K562 (cell line): ENCODE measurements around the gene LRRC57. TPM values are rescaled to one million over a fixed set of nuclear protein-coding genes. Genes with fewer than 3 reads are reported as not detected.
A peak's percentile ranks its signal among the peaks of the same experiment; 100 is the strongest.

Source experiments
- ARID1B ChIP-seq: fragments of 450-650 bp; IDR thresholded peaks from 2 replicates; pipeline ENCODE4 v1.6.1; 2016; ENCODE audit warnings: antibody characterized with exemption, mild to moderate bottlenecking, inconsistent platforms
- ARID3B ChIP-seq: fragments of 250-450 bp; sonication (Bioruptor Pico); IDR thresholded peaks from 2 replicates; pipeline ENCODE4 v1.4.0; 2020; ENCODE audit warnings: borderline replicate concordance
- BDP1 ChIP-seq: IDR thresholded peaks from 3 replicates; pipeline ENCODE4 v1.6.1; 2011; ENCODE audit not compliant: insufficient read length, insufficient read depth
- CBFA2T2 ChIP-seq: fragments of 450-650 bp; conservative IDR thresholded peaks from 2 replicates; pipeline ENCODE4 v1.6.1; 2017; ENCODE audit warnings: mild to moderate bottlenecking
- CBX8 ChIP-seq: fragments of 200-600 bp; sonication (generic); IDR thresholded peaks from 2 replicates; pipeline ENCODE4 v1.6.1; 2012; ENCODE audit warnings: borderline replicate concordance, mixed run types, low read depth, mild to moderate bottlenecking, moderate library complexity, mixed read lengths, low read length, control low read depth, inconsistent platforms; ENCODE audit not compliant: poor library complexity, severe bottlenecking; ENCODE audit errors: extremely low read depth
- CHD4 ChIP-seq: fragments of 200-600 bp; sonication (generic); IDR thresholded peaks from 3 replicates; pipeline ENCODE4 v1.6.1; 2012; ENCODE audit warnings: low read depth, mild to moderate bottlenecking, mixed read lengths, low read length, inconsistent platforms; ENCODE audit not compliant: insufficient read depth, insufficient replicate concordance, poor library complexity, severe bottlenecking
- EP300 ChIP-seq: IDR thresholded peaks from 2 replicates; pipeline ENCODE4 v1.6.1; 2012; ENCODE audit warnings: low read length, improper control_type of control experiment
- GABPA ChIP-seq: fragments of 200-800 bp; sonication (Bioruptor generic); conservative IDR thresholded peaks from 2 replicates; pipeline ENCODE4 v1.6.1; 2016; ENCODE audit warnings: low read depth, missing genetic modification characterization, missing compliant biosample characterization
- HCFC1 ChIP-seq: IDR thresholded peaks from 2 replicates; pipeline ENCODE4 v1.6.1; 2012; ENCODE audit warnings: low read depth, low read length, improper control_type of control experiment
- HDAC2 ChIP-seq: fragments of 450-650 bp; IDR thresholded peaks from 2 replicates; pipeline ENCODE4 v1.6.1; 2016; ENCODE audit warnings: mild to moderate bottlenecking
- HEY1 ChIP-seq: fragments of 250-450 bp; sonication (Bioruptor Pico); IDR thresholded peaks from 2 replicates; pipeline ENCODE4 v1.5.0; 2020; ENCODE audit warnings: mild to moderate bottlenecking, moderate library complexity, borderline replicate concordance
- HMGN3 ChIP-seq: IDR thresholded peaks from 2 replicates; pipeline ENCODE4 v1.6.1; 2011; ENCODE audit warnings: borderline replicate concordance, low read depth, mild to moderate bottlenecking, mixed read lengths, low read length; ENCODE audit not compliant: insufficient read length; ENCODE audit errors: extremely low read depth
- HOXB6 ChIP-seq: fragments of 250-450 bp; sonication (Bioruptor Pico); IDR thresholded peaks from 2 replicates; pipeline ENCODE4 v1.5.1; 2022; ENCODE audit warnings: mild to moderate bottlenecking, borderline replicate concordance
- JUN ChIP-seq, 2 experiments: sonication (generic) in 1 of 2; formaldehyde crosslinking in 1 of 2; IDR thresholded peaks; 2 replicates each; pipeline versions ENCODE4 v1.6.1 to v1.8.0; 2012 to 2022; ENCODE audit warnings: borderline replicate concordance in 2 of 2, mild to moderate bottlenecking in 2 of 2, improper control_type of control experiment in 1 of 2, low read depth in 1 of 2, low read length in 1 of 2, missing genetic modification reagents in 1 of 2
- MCM7 ChIP-seq, 2 experiments: fragments of 450-650 bp; IDR thresholded peaks; 2 replicates each; pipeline ENCODE4 v1.6.1; 2016 to 2018
- PTBP1 ChIP-seq: fragments of 200-400 bp; formaldehyde crosslinking; IDR thresholded peaks from 2 replicates; pipeline ENCODE4 v1.6.1; 2017; ENCODE audit warnings: low read depth, low read length
- SMAD3 ChIP-seq: fragments of 450-650 bp; formaldehyde crosslinking; conservative IDR thresholded peaks from 2 replicates; pipeline ENCODE4 v1.4.0; 2020; ENCODE audit warnings: mild to moderate bottlenecking
- THRAP3 ChIP-seq: fragments of 450-650 bp; IDR thresholded peaks from 2 replicates; pipeline ENCODE4 v1.6.1; 2016; ENCODE audit warnings: mild to moderate bottlenecking, inconsistent platforms, borderline replicate concordance
- ZNF184 ChIP-seq: sonication (generic); formaldehyde crosslinking; IDR thresholded peaks from 2 replicates; pipeline ENCODE4 v1.5.0; 2020; ENCODE audit warnings: missing genetic modification reagents
- ZNF263 ChIP-seq: sonication (generic); formaldehyde crosslinking; IDR thresholded peaks from 2 replicates; pipeline ENCODE4 v1.8.0; 2022; ENCODE audit warnings: mild to moderate bottlenecking, missing genetic modification reagents, borderline replicate concordance
- ZNF282 ChIP-seq: sonication (generic); formaldehyde crosslinking; IDR thresholded peaks from 2 replicates; pipeline ENCODE4 v1.8.1; 2023; ENCODE audit warnings: missing genetic modification reagents
- ZNF398 ChIP-seq: fragments of 250-450 bp; sonication (Bioruptor Pico); IDR thresholded peaks from 2 replicates; pipeline ENCODE4 v1.8.0; 2021; ENCODE audit warnings: moderate library complexity, mild to moderate bottlenecking, inconsistent platforms
- ZNF445 ChIP-seq: fragments of 250-450 bp; sonication (Bioruptor Pico); IDR thresholded peaks from 2 replicates; pipeline ENCODE4 v1.4.0; 2020; ENCODE audit warnings: low read depth, mild to moderate bottlenecking, moderate library complexity
- ZNF561 ChIP-seq: fragments of 450-650 bp; formaldehyde crosslinking; conservative IDR thresholded peaks from 2 replicates; pipeline ENCODE4 v1.4.0; 2020; ENCODE audit warnings: mild to moderate bottlenecking, moderate library complexity
- ZNF584 ChIP-seq: fragments of 200-800 bp; sonication (Bioruptor generic); IDR thresholded peaks from 2 replicates; pipeline ENCODE4 v1.6.1; 2016; ENCODE audit warnings: low read depth, mild to moderate bottlenecking, missing genetic modification characterization, missing compliant biosample characterization
- ZNF764 ChIP-seq: fragments of 250-450 bp; sonication (Bioruptor Pico); IDR thresholded peaks from 2 replicates; pipeline ENCODE4 v1.4.0; 2020; ENCODE audit warnings: low read depth, mild to moderate bottlenecking, moderate library complexity
- polyA plus RNA-seq, 8 experiments: library from polyadenylated mRNA; depleted of rRNA in 4 of 8; stranded (reverse) in 5 of 8; unstranded in 3 of 8; fragments of >200 nt; fragmentation: Nextera tagmentation in 2 of 8; fragmentation: Illumina TruSeq in 1 of 8; extraction: Ambion mirVana in 2 of 8; extraction: Trizol in 1 of 8; gene quantifications; 2 replicates each; pipeline versions ENCODE4 v1.2.1 to v1.2.3, GENCODE V29; 2011 to 2014; ENCODE audit warnings: inconsistent platforms in 1 of 8, missing spikeins in 1 of 8
- total RNA-seq, 7 experiments: library from RNA; depleted of rRNA in 6 of 7; stranded (reverse); fragments of >200 nt in 6 of 7; fragmentation: Illumina TruSeq in 2 of 7; extraction: Trizol in 2 of 7; gene quantifications; 2 replicates each; pipeline versions ENCODE4 v1.2.1 to v1.2.3, GENCODE V29; 2011 to 2021; ENCODE audit warnings: low replicate concordance in 1 of 7

The LRRC57 gene
- total and polyA plus RNA-seq, 9 of the 15 experiments (the other 6 are each of a cell fraction or from before 2014, with no cell fraction given), result 3.9 to 20.4 (median 14.8) TPM

- TF ChIP-seq HMGN3, result no peak
- no peak for TF ChIP-seq ARID3B (CRISPR knock-in tag)
- TF ChIP-seq GABPA, result no peak
- no peak for TF ChIP-seq HDAC2
- no peak for TF ChIP-seq BDP1
- no peak for TF ChIP-seq HOXB6 (CRISPR knock-in tag)
- peak; percentile 73 for TF ChIP-seq CBFA2T2
- TF ChIP-seq HCFC1, result no peak
- TF ChIP-seq EP300, result peak; percentile 71
- no peak for TF ChIP-seq ZNF561 (CRISPR knock-in tag)
- TF ChIP-seq ZNF398 (CRISPR knock-in tag), result no peak
- TF ChIP-seq ZNF445 (CRISPR knock-in tag), result no peak
- no peak for TF ChIP-seq ZNF184 (CRISPR knock-in tag)
- no peak for TF ChIP-seq ZNF584
- no peak for TF ChIP-seq PTBP1
- TF ChIP-seq CHD4, result no peak
- TF ChIP-seq CBX8, result no peak
- TF ChIP-seq MCM7 (IDR thresholded peaks at IDR 0.05), result no peak
- TF ChIP-seq HEY1 (CRISPR knock-in tag), result no peak
- TF ChIP-seq SMAD3 (CRISPR knock-in tag), result no peak
- TF ChIP-seq ZNF764 (CRISPR knock-in tag), result no peak
- TF ChIP-seq JUN (IDR thresholded peaks at IDR 0.05; ENCODE audit: borderline replicate concordance, low read depth, low read length), result no peak
- TF ChIP-seq JUN (CRISPR knock-in tag; IDR thresholded peaks at IDR 0.05; ENCODE audit: borderline replicate concordance), result no peak
- TF ChIP-seq ZNF263, result no peak
- TF ChIP-seq ARID1B, result peak; percentile 78
- no peak for TF ChIP-seq THRAP3
- no peak for TF ChIP-seq ZNF282 (CRISPR knock-in tag)
Measured at GRCh38 chr15:42499858-42500609, 48.6 kb downstream of the LRRC57 start (continued).
